Liver (tissue), 9 donors: Measurements from ENCODE around the gene MAPKBP1. TPM values are rescaled to one million over a fixed set of nuclear protein-coding genes. Genes with fewer than 3 reads are reported as not detected.

Source experiments
- DNase-seq: peaks from one replicate; pipeline ENCODE4 v3.0.0-alpha.2; 2017; ENCODE audit warnings: low spot score
- H3K27ac ChIP-seq, 2 donors: one replicate each; pipeline ENCODE4 v1.7.0; 2013; ENCODE audit warnings: inconsistent platforms in 2 of 2, low read length in 2 of 2, control low read depth in 1 of 2, low read depth in 1 of 2, mild to moderate bottlenecking in 1 of 2
- H3K27me3 ChIP-seq, 4 donors: one replicate each; pipeline versions ENCODE4 v1.6.1 to v1.7.0; 2013; ENCODE audit warnings: low read length in 3 of 4, inconsistent platforms in 1 of 4, mild to moderate bottlenecking in 1 of 4, moderate library complexity in 1 of 4; ENCODE audit not compliant: control insufficient read depth in 4 of 4, insufficient read depth in 4 of 4
- H3K36me3 ChIP-seq, 4 donors: one replicate each; pipeline versions ENCODE4 v1.6.1 to v1.7.0; 2013; ENCODE audit warnings: low read length in 3 of 4, mild to moderate bottlenecking in 3 of 4, low read depth in 1 of 4, moderate library complexity in 1 of 4; ENCODE audit not compliant: control insufficient read depth in 4 of 4, insufficient read depth in 3 of 4
- H3K4me1 ChIP-seq, 4 donors: one replicate each; pipeline versions ENCODE4 v1.6.1 to v1.7.0; 2013; ENCODE audit warnings: low read length in 3 of 4, mild to moderate bottlenecking in 3 of 4, moderate library complexity in 1 of 4; ENCODE audit not compliant: control insufficient read depth in 4 of 4, insufficient read depth in 4 of 4
- H3K4me3 ChIP-seq, 3 donors: one replicate each; pipeline versions ENCODE4 v1.6.1 to v1.7.0; 2013; ENCODE audit warnings: low read length in 3 of 3, control low read depth in 1 of 3, low read depth in 1 of 3, mild to moderate bottlenecking in 1 of 3
- H3K9ac ChIP-seq, 2 donors: one replicate each; pipeline ENCODE4 v1.7.0; 2013; ENCODE audit warnings: low read length in 2 of 2, mild to moderate bottlenecking in 2 of 2, moderate library complexity in 2 of 2, control low read depth in 1 of 2, low read depth in 1 of 2
- H3K9me3 ChIP-seq, 4 donors: one replicate each; pipeline versions ENCODE4 v1.6.1 to v1.7.0; 2013; ENCODE audit warnings: low read length in 3 of 4; ENCODE audit not compliant: control insufficient read depth in 4 of 4
- EGR1 ChIP-seq, 2 donors: IDR thresholded peaks; 2 replicates each; pipeline ENCODE4 v1.6.1; 2016 to 2018; ENCODE audit warnings: antibody characterized with exemption in 2 of 2, low read depth in 2 of 2
- FOXA1 ChIP-seq: IDR thresholded peaks from 2 replicates; pipeline ENCODE4 v1.6.1; 2016; ENCODE audit warnings: antibody characterized with exemption
- FOXA2 ChIP-seq: IDR thresholded peaks from 2 replicates; pipeline ENCODE4 v1.6.1; 2016; ENCODE audit warnings: antibody characterized with exemption
- GABPA ChIP-seq, 2 donors: IDR thresholded peaks in 1 of 2; conservative IDR thresholded peaks in 1 of 2; 2 replicates each; pipeline ENCODE4 v1.6.1; 2016; ENCODE audit warnings: antibody characterized with exemption in 2 of 2, mild to moderate bottlenecking in 1 of 2, moderate library complexity in 1 of 2
- HNF4A ChIP-seq, 2 donors: conservative IDR thresholded peaks; 2 replicates each; pipeline ENCODE4 v1.6.1; 2016; ENCODE audit warnings: antibody characterized with exemption in 2 of 2, mild to moderate bottlenecking in 2 of 2
- HNF4G ChIP-seq: IDR thresholded peaks from 2 replicates; pipeline ENCODE4 v1.6.1; 2016; ENCODE audit warnings: antibody characterized with exemption
- JUND ChIP-seq, 2 donors: IDR thresholded peaks; 2 replicates each; pipeline ENCODE4 v1.6.1; 2016; ENCODE audit warnings: antibody characterized with exemption in 2 of 2
- NR2F2 ChIP-seq: IDR thresholded peaks from 2 replicates; pipeline ENCODE4 v1.6.1; 2016; ENCODE audit warnings: antibody characterized with exemption
- RXRA ChIP-seq, 2 donors: IDR thresholded peaks; 2 replicates each; pipeline ENCODE4 v1.6.1; 2017 to 2018; ENCODE audit warnings: antibody characterized with exemption in 2 of 2, mild to moderate bottlenecking in 1 of 2
- TAF1 ChIP-seq: conservative IDR thresholded peaks from 2 replicates; pipeline ENCODE4 v1.6.1; 2016; ENCODE audit warnings: antibody characterized with exemption, mild to moderate bottlenecking
- YY1 ChIP-seq: IDR thresholded peaks from 2 replicates; pipeline ENCODE4 v1.6.1; 2016; ENCODE audit warnings: antibody characterized with exemption, mild to moderate bottlenecking
- WGBS: extraction: QIAGEN DNeasy Blood & Tissue Kit; methylation state at CpG from one replicate; pipeline ENCODE4 v1.1.7; 2013; 5-methylcytosine and 5-hydroxymethylcytosine counted together
- polyA plus RNA-seq, 2 donors: library from polyadenylated mRNA; stranded (reverse) in 1 of 2; unstranded in 1 of 2; fragments of 200-250 nt in 1 of 2; fragments of >200 nt in 1 of 2; fragmentation: Nextera tagmentation in 1 of 2; extraction: Ambion mirVana in 1 of 2; gene quantifications; one replicate each; pipeline versions ENCODE4 v1.2.1 to v1.2.3, GENCODE V29; 2013 to 2015
- total RNA-seq, 2 donors: library from RNA; depleted of rRNA; stranded (reverse); fragments of >200 nt; gene quantifications; one replicate each; pipeline ENCODE4 v1.2.3, GENCODE V29; 2014
- TF ChIP-seq, protein P1 (sequence below): IDR thresholded peaks from 2 replicates; pipeline ENCODE4 v1.6.1; 2016; ENCODE audit warnings: antibody characterized with exemption, mild to moderate bottlenecking
- TF ChIP-seq, protein P2 (sequence below): fragments of 150-350 bp; IDR thresholded peaks from 2 replicates; pipeline ENCODE4 v1.5.1; 2017; ENCODE audit warnings: improper control_type of control experiment, low read depth, low read length; ENCODE audit not compliant: missing input control
- TF ChIP-seq, protein P3 (sequence below): IDR thresholded peaks from 2 replicates; pipeline ENCODE4 v1.6.1; 2016; ENCODE audit warnings: antibody characterized with exemption
- TF ChIP-seq, protein P4 (sequence below): IDR thresholded peaks from 2 replicates; pipeline ENCODE4 v1.6.1; 2016; ENCODE audit warnings: antibody characterized with exemption
- TF ChIP-seq, protein P5 (sequence below): IDR thresholded peaks from 2 replicates; pipeline ENCODE4 v1.6.1; 2016; ENCODE audit warnings: antibody characterized with exemption
- donor health status: healthy.
- donor health status: healthy.
- donor health status: healthy.
- donor health status: healthy.
- donor health status: healthy.

Gene MAPKBP1
- total and polyA plus RNA-seq, 4 donors, result 0.89 to 10.3 (median 2.7) TPM

DNA sequence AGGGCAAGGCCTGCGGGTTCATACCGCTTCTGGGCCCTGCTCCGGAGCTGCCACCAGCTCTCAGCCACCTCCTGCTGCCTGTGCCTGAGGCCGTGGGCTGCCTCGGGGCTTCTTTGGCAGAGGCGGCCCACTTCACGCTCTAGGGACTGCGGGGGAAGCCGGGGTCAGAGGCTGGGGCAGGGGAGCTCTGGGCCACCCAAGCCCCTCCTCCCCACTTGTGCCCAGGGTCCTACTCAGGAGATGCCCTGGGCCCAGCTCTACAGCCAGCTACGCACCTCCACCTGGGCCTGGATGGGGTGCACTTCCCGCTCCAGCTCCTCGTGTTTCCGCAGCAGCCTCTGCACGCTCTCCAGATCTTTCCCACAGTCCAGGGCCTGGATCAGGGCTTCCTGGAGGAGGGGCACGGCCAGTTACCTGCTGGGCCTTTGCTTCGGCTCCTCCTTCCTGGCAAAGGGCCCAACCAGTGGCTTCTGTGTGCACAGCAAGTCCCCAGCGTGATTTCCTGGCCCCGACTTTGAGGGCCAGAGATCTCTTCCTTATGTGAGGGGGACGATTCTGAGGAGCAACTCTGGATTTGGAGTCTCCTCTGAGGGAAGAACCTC is 88.3 kb downstream of the MAPKBP1 start:
- Histone ChIP-seq H3K36me3 (no peaks in the 10 kb centered on the region), H3K4me3 (no peak overlapping the region), H3K27ac (no peak overlapping the region), H3K9me3 (no peaks in the 10 kb centered on the region), H3K27me3 (no peaks in the 10 kb centered on the region), H3K9ac (no peak overlapping the region), H3K4me1 (peaks cover 0 to 8% (median 6%) of the 10 kb centered on the region in 4 donors)
- TF ChIP-seq TAF1, result no peak
- no peak for TF ChIP-seq NR2F2
- TF ChIP-seq, protein P1, sequence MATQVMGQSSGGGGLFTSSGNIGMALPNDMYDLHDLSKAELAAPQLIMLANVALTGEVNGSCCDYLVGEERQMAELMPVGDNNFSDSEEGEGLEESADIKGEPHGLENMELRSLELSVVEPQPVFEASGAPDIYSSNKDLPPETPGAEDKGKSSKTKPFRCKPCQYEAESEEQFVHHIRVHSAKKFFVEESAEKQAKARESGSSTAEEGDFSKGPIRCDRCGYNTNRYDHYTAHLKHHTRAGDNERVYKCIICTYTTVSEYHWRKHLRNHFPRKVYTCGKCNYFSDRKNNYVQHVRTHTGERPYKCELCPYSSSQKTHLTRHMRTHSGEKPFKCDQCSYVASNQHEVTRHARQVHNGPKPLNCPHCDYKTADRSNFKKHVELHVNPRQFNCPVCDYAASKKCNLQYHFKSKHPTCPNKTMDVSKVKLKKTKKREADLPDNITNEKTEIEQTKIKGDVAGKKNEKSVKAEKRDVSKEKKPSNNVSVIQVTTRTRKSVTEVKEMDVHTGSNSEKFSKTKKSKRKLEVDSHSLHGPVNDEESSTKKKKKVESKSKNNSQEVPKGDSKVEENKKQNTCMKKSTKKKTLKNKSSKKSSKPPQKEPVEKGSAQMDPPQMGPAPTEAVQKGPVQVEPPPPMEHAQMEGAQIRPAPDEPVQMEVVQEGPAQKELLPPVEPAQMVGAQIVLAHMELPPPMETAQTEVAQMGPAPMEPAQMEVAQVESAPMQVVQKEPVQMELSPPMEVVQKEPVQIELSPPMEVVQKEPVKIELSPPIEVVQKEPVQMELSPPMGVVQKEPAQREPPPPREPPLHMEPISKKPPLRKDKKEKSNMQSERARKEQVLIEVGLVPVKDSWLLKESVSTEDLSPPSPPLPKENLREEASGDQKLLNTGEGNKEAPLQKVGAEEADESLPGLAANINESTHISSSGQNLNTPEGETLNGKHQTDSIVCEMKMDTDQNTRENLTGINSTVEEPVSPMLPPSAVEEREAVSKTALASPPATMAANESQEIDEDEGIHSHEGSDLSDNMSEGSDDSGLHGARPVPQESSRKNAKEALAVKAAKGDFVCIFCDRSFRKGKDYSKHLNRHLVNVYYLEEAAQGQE, result no peak
- TF ChIP-seq RXRA (IDR thresholded peaks at IDR 0.05), result no peak
- no peak for TF ChIP-seq GABPA (IDR thresholded peaks at IDR 0.05 in 1 of 2, conservative IDR thresholded peaks at IDR 0.05 in 1 of 2)
- TF ChIP-seq FOXA2, result no peak
- TF ChIP-seq, protein P2, sequence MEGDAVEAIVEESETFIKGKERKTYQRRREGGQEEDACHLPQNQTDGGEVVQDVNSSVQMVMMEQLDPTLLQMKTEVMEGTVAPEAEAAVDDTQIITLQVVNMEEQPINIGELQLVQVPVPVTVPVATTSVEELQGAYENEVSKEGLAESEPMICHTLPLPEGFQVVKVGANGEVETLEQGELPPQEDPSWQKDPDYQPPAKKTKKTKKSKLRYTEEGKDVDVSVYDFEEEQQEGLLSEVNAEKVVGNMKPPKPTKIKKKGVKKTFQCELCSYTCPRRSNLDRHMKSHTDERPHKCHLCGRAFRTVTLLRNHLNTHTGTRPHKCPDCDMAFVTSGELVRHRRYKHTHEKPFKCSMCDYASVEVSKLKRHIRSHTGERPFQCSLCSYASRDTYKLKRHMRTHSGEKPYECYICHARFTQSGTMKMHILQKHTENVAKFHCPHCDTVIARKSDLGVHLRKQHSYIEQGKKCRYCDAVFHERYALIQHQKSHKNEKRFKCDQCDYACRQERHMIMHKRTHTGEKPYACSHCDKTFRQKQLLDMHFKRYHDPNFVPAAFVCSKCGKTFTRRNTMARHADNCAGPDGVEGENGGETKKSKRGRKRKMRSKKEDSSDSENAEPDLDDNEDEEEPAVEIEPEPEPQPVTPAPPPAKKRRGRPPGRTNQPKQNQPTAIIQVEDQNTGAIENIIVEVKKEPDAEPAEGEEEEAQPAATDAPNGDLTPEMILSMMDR, result no peak
- TF ChIP-seq, protein P3, sequence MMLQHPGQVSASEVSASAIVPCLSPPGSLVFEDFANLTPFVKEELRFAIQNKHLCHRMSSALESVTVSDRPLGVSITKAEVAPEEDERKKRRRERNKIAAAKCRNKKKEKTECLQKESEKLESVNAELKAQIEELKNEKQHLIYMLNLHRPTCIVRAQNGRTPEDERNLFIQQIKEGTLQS, result no peak
- no peak for TF ChIP-seq HNF4A (conservative IDR thresholded peaks at IDR 0.05)
- TF ChIP-seq EGR1 (IDR thresholded peaks at IDR 0.05; ENCODE audit: low read depth in 2 of 2), result no peak
- TF ChIP-seq YY1, result no peak
- 89% methylated on average over 19 of the region's 19 CpGs for WGBS
- no peak for DNase-seq

DNA sequence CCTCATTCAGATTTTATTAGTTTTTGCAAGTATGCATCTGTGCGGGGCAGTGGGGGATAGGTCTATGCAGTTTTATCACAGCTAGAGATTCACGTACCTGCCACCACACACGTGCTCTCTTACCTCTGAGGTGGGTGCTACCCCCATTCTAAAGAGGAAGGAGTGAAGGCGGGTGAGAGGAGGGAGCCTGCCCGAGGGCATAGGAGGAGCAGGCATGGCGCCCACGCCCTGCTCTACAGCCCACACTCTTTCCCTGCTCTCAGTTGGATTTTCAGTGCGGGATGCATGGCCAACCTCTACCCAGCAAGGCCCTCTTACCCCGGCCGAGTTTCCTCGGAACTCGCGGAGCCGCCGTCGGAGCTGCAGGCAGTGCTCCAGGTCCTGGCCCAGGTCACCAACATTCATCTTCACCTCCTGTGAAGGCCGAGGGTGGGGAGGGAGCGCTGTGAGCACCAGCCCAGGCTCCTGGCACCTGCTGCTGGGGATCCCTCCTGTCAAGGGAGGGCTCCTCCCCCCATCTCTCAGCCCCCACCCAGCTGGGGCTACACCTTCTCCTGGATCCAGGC is 91.3 kb downstream of the MAPKBP1 start:
- Histone ChIP-seq H3K4me3 (no peak overlapping the region), H3K36me3 (no peaks in the 10 kb centered on the region), H3K27ac (no peak overlapping the region), H3K4me1 (peaks cover 0 to 14% (median 8%) of the 10 kb centered on the region in 4 donors), H3K27me3 (no peaks in the 10 kb centered on the region), H3K9me3 (no peaks in the 10 kb centered on the region), H3K9ac (no peak overlapping the region)
- DNase-seq, result no peak
- WGBS, result 93% methylated on average over 18 of the region's 18 CpGs
- TF ChIP-seq JUND (IDR thresholded peaks at IDR 0.05), result no peak
- TF ChIP-seq, protein P3, result no peak
- TF ChIP-seq HNF4G, result no peak
- TF ChIP-seq, protein P2, result no peak
- TF ChIP-seq, protein P4, sequence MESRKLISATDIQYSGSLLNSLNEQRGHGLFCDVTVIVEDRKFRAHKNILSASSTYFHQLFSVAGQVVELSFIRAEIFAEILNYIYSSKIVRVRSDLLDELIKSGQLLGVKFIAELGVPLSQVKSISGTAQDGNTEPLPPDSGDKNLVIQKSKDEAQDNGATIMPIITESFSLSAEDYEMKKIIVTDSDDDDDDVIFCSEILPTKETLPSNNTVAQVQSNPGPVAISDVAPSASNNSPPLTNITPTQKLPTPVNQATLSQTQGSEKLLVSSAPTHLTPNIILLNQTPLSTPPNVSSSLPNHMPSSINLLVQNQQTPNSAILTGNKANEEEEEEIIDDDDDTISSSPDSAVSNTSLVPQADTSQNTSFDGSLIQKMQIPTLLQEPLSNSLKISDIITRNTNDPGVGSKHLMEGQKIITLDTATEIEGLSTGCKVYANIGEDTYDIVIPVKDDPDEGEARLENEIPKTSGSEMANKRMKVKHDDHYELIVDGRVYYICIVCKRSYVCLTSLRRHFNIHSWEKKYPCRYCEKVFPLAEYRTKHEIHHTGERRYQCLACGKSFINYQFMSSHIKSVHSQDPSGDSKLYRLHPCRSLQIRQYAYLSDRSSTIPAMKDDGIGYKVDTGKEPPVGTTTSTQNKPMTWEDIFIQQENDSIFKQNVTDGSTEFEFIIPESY, result no peak
- TF ChIP-seq FOXA1, result no peak
- no peak for TF ChIP-seq YY1
- TF ChIP-seq, protein P5, sequence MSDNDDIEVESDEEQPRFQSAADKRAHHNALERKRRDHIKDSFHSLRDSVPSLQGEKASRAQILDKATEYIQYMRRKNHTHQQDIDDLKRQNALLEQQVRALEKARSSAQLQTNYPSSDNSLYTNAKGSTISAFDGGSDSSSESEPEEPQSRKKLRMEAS, result no peak
